HCT116 (cell line): ENCODE measurements around the gene FBXW8. TPM values are rescaled to one million over a fixed set of nuclear protein-coding genes. Genes with fewer than 3 reads are reported as not detected.

Source experiments
- ATAC-seq: fragments of 200-7000 bp; cut with Tn5 transposase; 2 replicates; pipeline ENCODE4 v1.9.1; 2020; ENCODE audit warnings: mild to moderate bottlenecking, moderate library complexity
- Bru-seq: library from RNA; stranded (reverse); fragments of 400-500 nt; gene quantifications from one replicate; lab custom pipeline; 2021; lab: Mats Ljungman, UMichigan
- BruChase-seq, 2 experiments: library from RNA; stranded (reverse); fragments of 400-500 nt; gene quantifications; one replicate each; lab custom pipeline; 2021; lab: Mats Ljungman, UMichigan
- BruUV-seq: library from RNA; stranded (reverse); fragments of 400-500 nt; replicated peaks from 2 replicates; lab custom pipeline; 2021; lab: Mats Ljungman, UMichigan
- CTCF ChIA-PET: fragments of 300-600 bp; sonication (Branson Sonifier 250); formaldehyde crosslinking; loops from one replicate; lab custom pipeline; 2021; ENCODE audit warnings: antibody characterized with exemption; lab: Charles Lee
- POLR2A ChIA-PET: fragments of 300-600, 350-600 bp; sonication (Branson Sonifier 250); formaldehyde crosslinking; loops from one replicate; lab custom pipeline; 2021; ENCODE audit warnings: antibody characterized with exemption; lab: Charles Lee
- RAD21 ChIA-PET, 2 experiments: fragments of 300-600 bp; sonication (Branson Sonifier 250); formaldehyde crosslinking; loops; one replicate each; lab custom pipeline; 2023; ENCODE audit warnings: low total read pairs in 2 of 2; ENCODE audit not compliant: uncharacterized antibody in 2 of 2, unreplicated experiment in 2 of 2, low non-redundant PET in 1 of 2; lab: Charles Lee
- DNase-seq: peaks from one replicate; pipeline ENCODE4 v3.0.0-alpha.2; 2010; ENCODE audit warnings: low read depth, low spot score
- H2AFZ ChIP-seq: fragments of 200-600 bp; shearing (Covaris generic), sonication (generic); 2 replicates; pipeline ENCODE4 v1.6.1; 2017; ENCODE audit warnings: low read depth, mixed run types, mixed read lengths, antibody characterized with exemption, low read length; ENCODE audit not compliant: poor library complexity, severe bottlenecking
- H3K27ac ChIP-seq: 2 replicates; pipeline ENCODE4 v1.5.1; 2012; ENCODE audit warnings: low read depth, low read length
- H3K27me3 ChIP-seq: fragments of 200-600 bp; sonication (generic); 2 replicates; pipeline ENCODE4 v1.6.1; 2016; ENCODE audit warnings: mixed run types, low read length, mixed read lengths; ENCODE audit not compliant: insufficient read depth
- H3K36me3 ChIP-seq, 2 experiments: fragments of 200-500 bp in 1 of 2; fragments of 200-600 bp in 1 of 2; sonication (Bioruptor generic) in 1 of 2; sonication (generic) in 1 of 2; 2 replicates each; pipeline versions ENCODE4 v1.5.1 to v1.6.1; 2014 to 2016; ENCODE audit warnings: low read length in 2 of 2, inconsistent platforms in 1 of 2, mixed read lengths in 1 of 2, mixed run types in 1 of 2; ENCODE audit not compliant: insufficient read depth in 2 of 2, control insufficient read depth in 1 of 2
- H3K4me1 ChIP-seq, 2 experiments: fragments of 200-600 bp in 1 of 2; sonication (generic) in 1 of 2; 2 replicates each; pipeline versions ENCODE4 v1.5.1 to v1.6.1; 2012 to 2017; ENCODE audit warnings: low read length in 2 of 2, inconsistent platforms in 1 of 2, mild to moderate bottlenecking in 1 of 2, mixed read lengths in 1 of 2, mixed run types in 1 of 2, moderate library complexity in 1 of 2; ENCODE audit not compliant: insufficient read depth in 2 of 2, control insufficient read depth in 1 of 2
- H3K4me2 ChIP-seq: fragments of 200-600 bp; sonication (generic); 2 replicates; pipeline ENCODE4 v1.6.1; 2017; ENCODE audit warnings: mixed run types, low read length, mixed read lengths
- H3K4me3 ChIP-seq, 2 experiments: fragments of 200-600 bp in 1 of 2; sonication (generic) in 1 of 2; replicated peaks in 1 of 2; 2 replicates each; pipeline ENCODE4 v1.5.1; 2011 to 2016; ENCODE audit warnings: low read length in 2 of 2, control low read depth in 1 of 2, low read depth in 1 of 2, mild to moderate bottlenecking in 1 of 2, mixed read lengths in 1 of 2, mixed run types in 1 of 2
- H3K79me2 ChIP-seq: fragments of 200-600 bp; sonication (generic); 2 replicates; pipeline ENCODE4 v1.6.1; 2017; ENCODE audit warnings: mild to moderate bottlenecking, mixed run types, low read length, moderate library complexity, mixed read lengths; ENCODE audit not compliant: insufficient read depth
- H3K9ac ChIP-seq: fragments of 200-600 bp; sonication (generic); 2 replicates; pipeline ENCODE4 v1.6.1; 2016; ENCODE audit warnings: low read length, mixed read lengths
- H3K9me2 ChIP-seq: fragments of 200-600 bp; sonication (generic), shearing (Covaris generic); 2 replicates; pipeline ENCODE4 v1.6.1; 2017; ENCODE audit warnings: mixed run types, mild to moderate bottlenecking, moderate library complexity; ENCODE audit not compliant: insufficient read depth
- H3K9me3 ChIP-seq, 2 experiments: fragments of 200-500 bp in 1 of 2; fragments of 200-600 bp in 1 of 2; sonication (Bioruptor generic) in 1 of 2; sonication (generic) in 1 of 2; 2 replicates each; pipeline ENCODE4 v1.6.1; 2014 to 2017; ENCODE audit warnings: low read length in 2 of 2, mixed read lengths in 2 of 2, inconsistent platforms in 1 of 2, low read depth in 1 of 2, mild to moderate bottlenecking in 1 of 2, mixed run types in 1 of 2, moderate library complexity in 1 of 2; ENCODE audit not compliant: control insufficient read depth in 1 of 2, insufficient read depth in 1 of 2
- H4K20me1 ChIP-seq: fragments of 200-600 bp; sonication (generic), shearing (Covaris generic); 2 replicates; pipeline ENCODE4 v1.6.1; 2017; ENCODE audit warnings: mixed run types, mild to moderate bottlenecking, moderate library complexity; ENCODE audit not compliant: insufficient read depth
- ATF3 ChIP-seq: IDR thresholded peaks from 2 replicates; pipeline ENCODE4 v1.6.1; 2012
- CBX3 ChIP-seq: IDR thresholded peaks from 2 replicates; pipeline ENCODE4 v1.6.1; 2012; ENCODE audit warnings: low read depth
- CEBPB ChIP-seq: IDR thresholded peaks from 2 replicates; pipeline ENCODE4 v1.6.1; 2012; ENCODE audit warnings: low read depth
- CTCF ChIP-seq, 3 experiments: fragments of 200-600 bp in 1 of 3; sonication (generic) in 1 of 3; IDR thresholded peaks in 2 of 3; conservative IDR thresholded peaks in 1 of 3; 2 replicates each; pipeline ENCODE4 v1.5.1; 2012 to 2017; ENCODE audit warnings: low read depth in 2 of 3, low read length in 2 of 3, antibody characterized with exemption in 1 of 3, borderline replicate concordance in 1 of 3, control low read depth in 1 of 3, mild to moderate bottlenecking in 1 of 3, mixed read lengths in 1 of 3, mixed run types in 1 of 3, moderate library complexity in 1 of 3; ENCODE audit not compliant: insufficient read depth in 1 of 3
- ELF1 ChIP-seq: IDR thresholded peaks from 2 replicates; pipeline ENCODE4 v1.6.1; 2012; ENCODE audit warnings: low read depth, borderline replicate concordance
- EZH2 ChIP-seq: fragments of 200-600 bp; sonication (generic); IDR thresholded peaks from 2 replicates; pipeline ENCODE4 v1.6.1; 2017; ENCODE audit warnings: antibody characterized with exemption, mixed run types
- JUND ChIP-seq: IDR thresholded peaks from 2 replicates; pipeline ENCODE4 v1.6.1; 2012
- POLR2A ChIP-seq: IDR thresholded peaks from 2 replicates; pipeline ENCODE4 v1.7.0; 2011; ENCODE audit warnings: borderline replicate concordance; ENCODE audit not compliant: insufficient read depth, insufficient read length; ENCODE audit errors: extremely low read depth
- RAD21 ChIP-seq: IDR thresholded peaks from 2 replicates; pipeline ENCODE4 v1.6.1; 2012; ENCODE audit warnings: low read depth, mild to moderate bottlenecking
- REST ChIP-seq: IDR thresholded peaks from 2 replicates; pipeline ENCODE4 v1.6.1; 2012; ENCODE audit warnings: low read depth
- SIN3A ChIP-seq: IDR thresholded peaks from 2 replicates; pipeline ENCODE4 v1.6.1; 2012; ENCODE audit warnings: low read depth
- SP1 ChIP-seq: IDR thresholded peaks from 2 replicates; pipeline ENCODE4 v1.6.1; 2012; ENCODE audit warnings: low read depth
- YY1 ChIP-seq: IDR thresholded peaks from 2 replicates; pipeline ENCODE4 v1.6.1; 2011; ENCODE audit warnings: low read length, low read depth, moderate library complexity, mild to moderate bottlenecking; ENCODE audit not compliant: insufficient replicate concordance; ENCODE audit errors: extremely low read depth
- ZBTB33 ChIP-seq: IDR thresholded peaks from 2 replicates; pipeline ENCODE4 v1.6.1; 2011; ENCODE audit warnings: mild to moderate bottlenecking, low read length, moderate library complexity; ENCODE audit not compliant: insufficient replicate concordance; ENCODE audit errors: extremely low read depth
- ZFX ChIP-seq: fragments of 450-650 bp; IDR thresholded peaks from 2 replicates; pipeline ENCODE4 v1.6.1; 2017
- ZNF274 ChIP-seq: fragments of 200-500 bp; sonication (Bioruptor generic); IDR thresholded peaks from 2 replicates; pipeline ENCODE4 v1.6.1; 2014; ENCODE audit warnings: mild to moderate bottlenecking, low read depth, low read length, inconsistent platforms
- intact Hi-C: fragments of 100-400 bp; cut with micrococcal nuclease; formaldehyde crosslinking; loops from 2 replicates; pipeline ENCODE4 v1.10.0; 2022
- long read RNA-seq: library from polyadenylated mRNA; unstranded; transcript quantifications from one replicate; pipeline ENCODE4 v2.0.0, GENCODE V29; 2021; ENCODE audit not compliant: unreplicated experiment
- polyA plus RNA-seq: library from polyadenylated mRNA; unstranded; fragments of >200 nt; gene quantifications from 2 replicates; pipeline ENCODE4 v1.2.1, GENCODE V29; 2012; ENCODE audit warnings: missing spikeins
- total RNA-seq: library from RNA; stranded (reverse); gene quantifications from one replicate; pipeline ENCODE4 v1.2.1, GENCODE V29; 2021; ENCODE audit not compliant: unreplicated experiment

The FBXW8 gene
- 14.6 TPM for total RNA-seq
- polyA plus RNA-seq: 8.9 and 9.9 TPM in 2 replicates
- Bru-seq, nascent RNA: percentile 84 among the genes with signal in this experiment
- percentile 72 among the genes with signal in this experiment for BruChase-seq, experiment 1, labeled RNA remaining after a 6-hour chase
- BruChase-seq, experiment 2, labeled RNA remaining after a 2-hour chase: percentile 74 among the genes with signal in this experiment
- long read RNA-seq, full-length matches to known transcripts: 16 of 34 reads
- long read RNA-seq, partial matches to known transcripts: 5 of 34 reads
- long read RNA-seq, other reads (novel, unspliced or antisense): 13 of 34 reads

GRCh38 chr12:116910645-116911451 lies at the start of gene FBXW8:
Gene FBXW8, plus strand, starts transcription at chr12:116910950. Its CDS starts 88 bp downstream, at chr12:116911038.
- Histone ChIP-seq H3K9ac (peak within 1 kb of the TSS; percentile 88), H3K9me2 (no peaks in the 10 kb centered on the region), H4K20me1 (no peaks in the 10 kb centered on the region), H3K4me2 (peak within 1 kb of the TSS; percentile 78), H3K27ac (peak within 1 kb of the TSS; percentile 81), H3K4me1 (peaks cover 14 to 27% of the 10 kb centered on the region in 2 experiments), H3K79me2 (peaks cover 45% of the 10 kb centered on the region), H3K36me3 (no peaks in the 10 kb centered on the region), H3K9me3 (no peaks in the 10 kb centered on the region), H3K27me3 (no peaks in the 10 kb centered on the region), H2AFZ (peak within 1 kb of the TSS; percentile 55), H3K4me3 (peak within 1 kb of the TSS; percentile 75 to 88)
- DNase-seq (peak; percentile 48), ATAC-seq (peak; percentile 91)
- ChIA-PET RAD21 (no interaction called here), POLR2A (no interaction called here), CTCF (interaction anchor here (1.0 kb wide), 1 partner anchor 15 kb away, joined by 3 read pairs; no protein-coding TSS in a partner anchor)
- intact Hi-C loops: no loop called here
- BruUV-seq: no TSS peak
- TF ChIP-seq POLR2A (peak; percentile 56), REST (no peak), ATF3 (no peak), EZH2 (no peak), ZFX (peak; percentile 95), ZNF274 (no peak), RAD21 (no peak; the same call in 1 of the 2 replicates), SIN3A (peak; percentile 98), ELF1 (peak; percentile 36; the same call in 1 of the 2 replicates), JUND (peak; percentile 34; the same call in 1 of the 2 replicates), YY1 (peak; percentile 57), CEBPB (no peak; the same call in 1 of the 2 replicates), ZBTB33 (no peak), SP1 (no peak; the same call in 1 of the 2 replicates), CBX3 (peak; percentile 63; the same call in 1 of the 2 replicates), CTCF (IDR thresholded peaks at IDR 0.05 in 2 of 3, conservative IDR thresholded peaks at IDR 0.05 in 1 of 3; ENCODE audit: borderline replicate concordance in 1 of 3, insufficient read depth in 1 of 3, low read depth in 2 of 3, low read length in 2 of 3) (no peak)
